Mesendoderm (in vitro differentiated cells): ENCODE results near the gene TMEM272.
A peak's percentile ranks its signal among the peaks of the same experiment; 100 is the strongest.

Experiments used
- DNase-seq: peaks from one replicate; pipeline ENCODE4 v3.0.0; 2013
- H2AK5ac ChIP-seq: 2 replicates; pipeline ENCODE4 v1.6.1; 2013; ENCODE audit warnings: low read length, inconsistent platforms
- H2BK120ac ChIP-seq: 2 replicates; pipeline ENCODE4 v1.6.1; 2013; ENCODE audit warnings: low read depth, mild to moderate bottlenecking, low read length, moderate library complexity, mixed read lengths
- H2BK15ac ChIP-seq: replicated peaks from 2 replicates; pipeline ENCODE4 v1.6.1; 2013; ENCODE audit warnings: low read depth, mild to moderate bottlenecking, moderate library complexity
- H2BK5ac ChIP-seq: 2 replicates; pipeline ENCODE4 v1.6.1; 2013; ENCODE audit warnings: low read length, inconsistent platforms
- H3K18ac ChIP-seq: 2 replicates; pipeline ENCODE4 v1.6.1; 2013; ENCODE audit warnings: mild to moderate bottlenecking, low read length, mixed read lengths
- H3K23ac ChIP-seq: one replicate; pipeline ENCODE4 v1.6.1; 2013; ENCODE audit warnings: low read length
- H3K27ac ChIP-seq: 2 replicates; pipeline ENCODE4 v1.5.1; 2013; ENCODE audit warnings: low read depth, mild to moderate bottlenecking, inconsistent platforms, low read length, moderate library complexity
- H3K27me3 ChIP-seq: 2 replicates; pipeline ENCODE4 v1.6.1; 2013; ENCODE audit warnings: low read length, control low read depth, mild to moderate bottlenecking, inconsistent platforms; ENCODE audit not compliant: insufficient read depth, poor library complexity
- H3K36me3 ChIP-seq: 2 replicates; pipeline ENCODE4 v1.6.1; 2013; ENCODE audit warnings: low read length, inconsistent platforms; ENCODE audit not compliant: control insufficient read depth, insufficient read depth
- H3K4ac ChIP-seq: one replicate; pipeline ENCODE4 v1.6.1; 2013; ENCODE audit warnings: low read depth, mild to moderate bottlenecking, low read length, moderate library complexity
- H3K4me1 ChIP-seq: 2 replicates; pipeline ENCODE4 v1.6.1; 2013; ENCODE audit warnings: low read depth, low read length, inconsistent platforms; ENCODE audit not compliant: control insufficient read depth
- H3K4me2 ChIP-seq: 2 replicates; pipeline ENCODE4 v1.6.1; 2013; ENCODE audit warnings: low read length
- H3K4me3 ChIP-seq: 2 replicates; pipeline ENCODE4 v1.5.1; 2013; ENCODE audit warnings: mild to moderate bottlenecking, low read length
- H3K56ac ChIP-seq: one replicate; pipeline ENCODE4 v1.6.1; 2013; ENCODE audit warnings: low read length
- H3K79me1 ChIP-seq: 2 replicates; pipeline ENCODE4 v1.6.1; 2013; ENCODE audit warnings: low read length, inconsistent platforms
- H3K79me2 ChIP-seq: 2 replicates; pipeline ENCODE4 v1.6.1; 2013; ENCODE audit warnings: mild to moderate bottlenecking, low read length; ENCODE audit not compliant: control insufficient read depth, insufficient read depth
- H3K9ac ChIP-seq: 2 replicates; pipeline ENCODE4 v1.6.1; 2013; ENCODE audit warnings: low read length, inconsistent platforms
- H4K5ac ChIP-seq: one replicate; pipeline ENCODE4 v1.6.1; 2013; ENCODE audit warnings: low read length
- H4K8ac ChIP-seq: one replicate; pipeline ENCODE4 v1.6.1; 2013; ENCODE audit warnings: low read depth, mild to moderate bottlenecking, control low read depth, low read length, moderate library complexity
- WGBS: extraction: QIAGEN DNeasy Blood & Tissue Kit; methylation state at CpG from one replicate; pipeline ENCODE4 v1.1.7; 2013; ENCODE audit warnings: low lambda C conversion rate, missing lambda C conversion rate; ENCODE audit not compliant: insufficient coverage; ENCODE audit errors: extremely low coverage; 5-methylcytosine and 5-hydroxymethylcytosine counted together

Gene TMEM272

GRCh38 chr13:51848674-51849073 lies 3.7 kb upstream of the TMEM272 start:
- H3K27ac ChIP-seq: no peak overlapping the region
- no peak overlapping the region for H2AK5ac ChIP-seq
- no peak overlapping the region for H2BK5ac ChIP-seq
- H3K9ac ChIP-seq: no peak overlapping the region
- no peak for DNase-seq
- no peak overlapping the region for H3K4ac ChIP-seq
- H3K79me1 ChIP-seq: no peaks in the 10 kb centered on the region
- no peak overlapping the region for H3K4me3 ChIP-seq
- H3K56ac ChIP-seq: no peak overlapping the region
- no peak overlapping the region for H3K23ac ChIP-seq
- no peak overlapping the region for H3K4me2 ChIP-seq
- no peak overlapping the region for H4K8ac ChIP-seq
- H3K18ac ChIP-seq: no peak overlapping the region
- no peak overlapping the region for H2BK120ac ChIP-seq
- H3K79me2 ChIP-seq: no peaks in the 10 kb centered on the region
- H3K36me3 ChIP-seq: no peaks in the 10 kb centered on the region
- WGBS: no CpG with 5 or more reads among the region's 4 CpGs
- H3K4me1 ChIP-seq: no peaks in the 10 kb centered on the region
- no peak overlapping the region for H4K5ac ChIP-seq
- H3K27me3 ChIP-seq: no peaks in the 10 kb centered on the region
- H2BK15ac ChIP-seq: no peak overlapping the region

- Histone ChIP-seq H3K79me2 (no peaks in the 10 kb centered on the region), H2AK5ac (no peak overlapping the region), H4K8ac (no peak overlapping the region), H3K79me1 (no peaks in the 10 kb centered on the region), H3K56ac (no peak overlapping the region), H2BK5ac (no peak overlapping the region), H3K23ac (no peak overlapping the region), H3K4me2 (no peak overlapping the region), H2BK15ac (no peak overlapping the region), H3K36me3 (no peaks in the 10 kb centered on the region), H3K27ac (no peak overlapping the region), H3K27me3 (no peaks in the 10 kb centered on the region), H2BK120ac (no peak overlapping the region), H4K5ac (no peak overlapping the region), H3K4ac (no peak overlapping the region), H3K18ac (no peak overlapping the region), H3K9ac (no peak overlapping the region), H3K4me3 (no peak overlapping the region), H3K4me1 (no peaks in the 10 kb centered on the region)
- WGBS: no CpG with 5 or more reads among the region's 1 CpG
- no peak for DNase-seq
These were observed 1.8 kb upstream of the TMEM272 start for GRCh38 chr13:51846756-51847155.

- Histone ChIP-seq H4K8ac (no peak overlapping the region), H3K27ac (no peak overlapping the region), H3K18ac (no peak overlapping the region), H3K23ac (no peak overlapping the region), H3K56ac (peak overlapping the region; percentile 66), H3K9ac (no peak overlapping the region), H4K5ac (peak overlapping the region; percentile 92), H3K36me3 (no peaks in the 10 kb centered on the region), H3K4ac (no peak overlapping the region), H3K79me2 (no peaks in the 10 kb centered on the region), H2BK15ac (no peak overlapping the region), H2BK5ac (no peak overlapping the region), H3K4me1 (no peaks in the 10 kb centered on the region), H3K4me2 (no peak overlapping the region), H3K4me3 (no peak overlapping the region), H3K27me3 (no peaks in the 10 kb centered on the region), H2AK5ac (no peak overlapping the region), H3K79me1 (no peaks in the 10 kb centered on the region), H2BK120ac (no peak overlapping the region)
- no CpG with 5 or more reads among the region's 5 CpGs for WGBS
- DNase-seq: peak; percentile 1
These were observed 769 bp upstream of the TMEM272 start for GRCh38 chr13:51845574-51846318.

- peak; percentile 42 for DNase-seq
- WGBS: no CpG with 5 or more reads among the region's 3 CpGs
- H3K79me1 ChIP-seq: no peaks in the 10 kb centered on the region
These were observed 1.4 kb downstream of the TMEM272 start for GRCh38 chr13:51843529-51843928.

GRCh38 chr13:51841732-51842131 lies 3.2 kb downstream of the TMEM272 start:
- Histone ChIP-seq H3K36me3 (no peaks in the 10 kb centered on the region), H3K9ac (no peak overlapping the region), H2AK5ac (no peak overlapping the region), H2BK15ac (no peak overlapping the region), H3K56ac (no peak overlapping the region), H3K23ac (no peak overlapping the region), H2BK5ac (no peak overlapping the region), H3K4ac (no peak overlapping the region), H3K27ac (no peak overlapping the region), H3K4me2 (no peak overlapping the region), H3K79me1 (no peaks in the 10 kb centered on the region), H3K27me3 (no peaks in the 10 kb centered on the region), H3K18ac (no peak overlapping the region), H3K79me2 (no peaks in the 10 kb centered on the region), H2BK120ac (no peak overlapping the region), H3K4me1 (no peaks in the 10 kb centered on the region), H4K5ac (no peak overlapping the region), H4K8ac (no peak overlapping the region), H3K4me3 (no peak overlapping the region)
- no peak for DNase-seq
- WGBS: no CpG with 5 or more reads among the region's 6 CpGs

More at GRCh38 chr13:51843529-51843928, 1.4 kb downstream of the TMEM272 start:
- Histone ChIP-seq H3K9ac (no peak overlapping the region), H3K79me2 (no peaks in the 10 kb centered on the region), H3K4me3 (no peak overlapping the region), H3K18ac (no peak overlapping the region), H3K4me2 (no peak overlapping the region), H3K36me3 (no peaks in the 10 kb centered on the region), H3K4ac (no peak overlapping the region), H2BK15ac (no peak overlapping the region), H3K23ac (no peak overlapping the region), H3K27ac (no peak overlapping the region), H2BK5ac (no peak overlapping the region), H2AK5ac (no peak overlapping the region), H4K5ac (no peak overlapping the region), H4K8ac (no peak overlapping the region), H3K27me3 (no peaks in the 10 kb centered on the region), H2BK120ac (no peak overlapping the region), H3K56ac (no peak overlapping the region), H3K4me1 (no peaks in the 10 kb centered on the region)

GRCh38 chr13:51840917-51841316 lies 4.1 kb downstream of the TMEM272 start:
- Histone ChIP-seq H2BK5ac (no peak overlapping the region), H3K27ac (no peak overlapping the region), H3K4me2 (no peak overlapping the region), H3K79me2 (no peaks in the 10 kb centered on the region), H3K4me3 (no peak overlapping the region), H3K4me1 (no peaks in the 10 kb centered on the region), H4K5ac (no peak overlapping the region), H3K79me1 (no peaks in the 10 kb centered on the region), H3K56ac (no peak overlapping the region), H2BK15ac (no peak overlapping the region), H4K8ac (no peak overlapping the region), H3K27me3 (no peaks in the 10 kb centered on the region), H3K4ac (no peak overlapping the region), H2AK5ac (no peak overlapping the region), H3K36me3 (no peaks in the 10 kb centered on the region), H3K18ac (no peak overlapping the region), H3K9ac (no peak overlapping the region), H3K23ac (no peak overlapping the region), H2BK120ac (no peak overlapping the region)
- no peak for DNase-seq
- no CpG with 5 or more reads among the region's 6 CpGs for WGBS
